Psoas muscle (tissue), 8 donors: ENCODE data around the gene OR6K2. TPM values are rescaled to one million over a fixed set of nuclear protein-coding genes. Genes with fewer than 3 reads are reported as not detected.

Source experiments
- ATAC-seq, 4 donors: fragments of 200-7000 bp; cut with Tn5 transposase; one replicate each; pipeline ENCODE4 v1.9.1; 2020; ENCODE audit warnings: moderate library complexity in 3 of 4, mild to moderate bottlenecking in 2 of 4
- DNase-seq, 2 donors: peaks; one replicate each; pipeline ENCODE4 v3.0.0-alpha.2; 2020
- H3K27ac ChIP-seq: fragments of 200-600 bp; one replicate; pipeline ENCODE4 v1.8.0; 2022
- H3K27me3 ChIP-seq, 3 donors: fragments of 200-600 bp in 1 of 3; one replicate each; pipeline versions ENCODE4 v1.6.1 to v1.8.0; 2013 to 2022; ENCODE audit warnings: low read length in 2 of 3, mild to moderate bottlenecking in 2 of 3, moderate library complexity in 1 of 3; ENCODE audit not compliant: insufficient read depth in 3 of 3
- H3K36me3 ChIP-seq, 2 donors: fragments of 200-600 bp in 1 of 2; one replicate each; pipeline versions ENCODE4 v1.6.1 to v1.8.0; 2013 to 2022; ENCODE audit warnings: low read depth in 1 of 2, mild to moderate bottlenecking in 1 of 2, moderate library complexity in 1 of 2; ENCODE audit not compliant: insufficient read depth in 1 of 2
- H3K4me1 ChIP-seq: fragments of 200-600 bp; one replicate; pipeline ENCODE4 v1.8.0; 2022
- H3K4me3 ChIP-seq: fragments of 200-600 bp; one replicate; pipeline ENCODE4 v1.8.0; 2022; ENCODE audit warnings: mild to moderate bottlenecking
- H3K9me3 ChIP-seq: fragments of 200-600 bp; one replicate; pipeline ENCODE4 v1.8.0; 2022
- WGBS, 3 donors: extraction: QIAGEN DNeasy Blood & Tissue Kit; methylation state at CpG; one replicate each; pipeline versions ENCODE4 v1.1.6 to v1.1.7; 2013; 5-methylcytosine and 5-hydroxymethylcytosine counted together
- intact Hi-C, 2 donors: fragments of 100-400 bp; cut with DNase I; formaldehyde crosslinking; loops; one replicate each; pipeline versions ENCODE4 v1.11.0 to v1.14.2; 2022
- long read RNA-seq, 2 donors: library from polyadenylated mRNA; unstranded; transcript quantifications; one replicate each; pipeline ENCODE4 v2.0.0, GENCODE V29; 2021
- polyA plus RNA-seq, 3 donors: library from polyadenylated mRNA; stranded (reverse); fragments of 200-250 nt; gene quantifications; one replicate each; pipeline ENCODE4 v1.2.3, GENCODE V29; 2013
- total RNA-seq, 4 donors: library from RNA; stranded (reverse); fragmentation: NEBNext Ultra II Directional in 2 of 4; extraction: Animal tissue kit (Norgen Biotek cat#: 25700) in 2 of 4; gene quantifications; one replicate each; pipeline versions ENCODE4 v1.2.1 to v1.2.4, GENCODE V29; 2021 to 2023
- TF ChIP-seq, protein P1 (sequence below): fragments of 200-600 bp; IDR thresholded peaks from one replicate; pipeline ENCODE4 v1.8.0; 2022; ENCODE audit warnings: antibody characterized with exemption
- donor health status: healthy with polysubstance abuse.
- donor health status: DM: no; HTN: no; CAD: no; lungs with moderate emphysema.
- donor health status: Bipolar disorder and iron deficiency.
- donor health status: healthy.
- donor health status: DM: yes; HTN: yes; CAD: no.
- donor health status: DM: no; HTN: no; CAD: no.
- donor health status: DM: no; HTN: no; CAD: no.
- donor health status: DM: yes; HTN: yes; CAD: no.

The OR6K2 gene, protein sequence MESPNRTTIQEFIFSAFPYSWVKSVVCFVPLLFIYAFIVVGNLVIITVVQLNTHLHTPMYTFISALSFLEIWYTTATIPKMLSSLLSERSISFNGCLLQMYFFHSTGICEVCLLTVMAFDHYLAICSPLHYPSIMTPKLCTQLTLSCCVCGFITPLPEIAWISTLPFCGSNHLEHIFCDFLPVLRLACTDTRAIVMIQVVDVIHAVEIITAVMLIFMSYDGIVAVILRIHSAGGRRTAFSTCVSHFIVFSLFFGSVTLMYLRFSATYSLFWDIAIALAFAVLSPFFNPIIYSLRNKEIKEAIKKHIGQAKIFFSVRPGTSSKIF
- total RNA-seq: not detected
- not detected for polyA plus RNA-seq
- long read RNA-seq, donor 1: 0 reads
- long read RNA-seq, donor 2: 0 reads

DNA sequence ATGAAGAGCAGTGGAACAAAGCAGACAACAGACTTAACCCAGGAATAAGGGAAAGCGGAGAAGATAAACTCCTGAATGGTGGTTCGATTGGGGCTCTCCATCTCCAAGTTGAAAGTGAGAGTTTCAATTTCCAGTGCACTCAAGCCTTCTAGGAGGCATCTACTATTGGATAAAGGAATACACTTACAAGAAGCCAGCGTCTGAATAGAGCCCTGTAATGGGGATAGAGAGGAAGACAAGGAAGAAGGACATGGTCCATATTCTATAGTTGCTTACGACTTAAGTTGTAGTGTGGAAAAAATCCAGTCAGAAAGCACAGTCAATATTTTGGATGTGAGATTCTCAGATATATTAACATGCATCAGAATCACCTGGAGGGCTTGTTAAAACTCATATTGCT, at the start of gene OR6K2:
Gene OR6K2, minus strand, starts transcription at position 101 of the 400 bp plus-strand sequence. Its CDS starts 0 bp downstream, at position 101.
- TF ChIP-seq, protein P1, sequence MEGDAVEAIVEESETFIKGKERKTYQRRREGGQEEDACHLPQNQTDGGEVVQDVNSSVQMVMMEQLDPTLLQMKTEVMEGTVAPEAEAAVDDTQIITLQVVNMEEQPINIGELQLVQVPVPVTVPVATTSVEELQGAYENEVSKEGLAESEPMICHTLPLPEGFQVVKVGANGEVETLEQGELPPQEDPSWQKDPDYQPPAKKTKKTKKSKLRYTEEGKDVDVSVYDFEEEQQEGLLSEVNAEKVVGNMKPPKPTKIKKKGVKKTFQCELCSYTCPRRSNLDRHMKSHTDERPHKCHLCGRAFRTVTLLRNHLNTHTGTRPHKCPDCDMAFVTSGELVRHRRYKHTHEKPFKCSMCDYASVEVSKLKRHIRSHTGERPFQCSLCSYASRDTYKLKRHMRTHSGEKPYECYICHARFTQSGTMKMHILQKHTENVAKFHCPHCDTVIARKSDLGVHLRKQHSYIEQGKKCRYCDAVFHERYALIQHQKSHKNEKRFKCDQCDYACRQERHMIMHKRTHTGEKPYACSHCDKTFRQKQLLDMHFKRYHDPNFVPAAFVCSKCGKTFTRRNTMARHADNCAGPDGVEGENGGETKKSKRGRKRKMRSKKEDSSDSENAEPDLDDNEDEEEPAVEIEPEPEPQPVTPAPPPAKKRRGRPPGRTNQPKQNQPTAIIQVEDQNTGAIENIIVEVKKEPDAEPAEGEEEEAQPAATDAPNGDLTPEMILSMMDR: no peak
- ATAC-seq: no peak
- Histone ChIP-seq H3K36me3 (no peaks in the 10 kb centered on the region), H3K27me3 (no peaks in the 10 kb centered on the region), H3K9me3 (no peaks in the 10 kb centered on the region), H3K27ac (no peak within 1 kb of the TSS), H3K4me3 (no peak within 1 kb of the TSS), H3K4me1 (no peaks in the 10 kb centered on the region)
- DNase-seq: no peak
- 81 to 87% (median 83%) methylated on average over 4 of the region's 4 CpGs for WGBS, 3 donors
- intact Hi-C loops: no loop called here

DNA sequence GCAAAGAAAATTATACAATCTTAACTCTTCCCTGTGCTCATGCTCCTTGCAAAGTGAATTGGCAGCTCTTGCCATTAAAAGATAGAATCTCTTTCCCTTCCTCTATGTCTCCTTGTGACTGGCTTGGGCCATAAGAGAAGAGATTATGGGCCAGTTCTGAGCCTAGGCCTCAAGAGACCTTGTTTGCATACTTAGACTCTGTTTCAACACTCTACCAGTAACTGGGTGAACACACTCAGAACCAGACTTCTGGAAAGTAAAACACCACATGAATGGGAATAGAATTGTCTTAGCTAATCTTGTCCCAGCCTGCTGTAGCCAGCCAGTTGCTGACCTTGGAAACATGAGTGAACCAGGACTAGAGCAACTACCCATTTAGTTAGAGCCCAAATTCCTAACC, 35.4 kb upstream of the OR6K2 start:
- Histone ChIP-seq H3K9me3 (no peaks in the 10 kb centered on the region), H3K27ac (no peak overlapping the region), H3K4me1 (no peaks in the 10 kb centered on the region), H3K36me3 (no peaks in the 10 kb centered on the region), H3K4me3 (no peak overlapping the region), H3K27me3 (no peaks in the 10 kb centered on the region)
- ATAC-seq (no peak), DNase-seq (no peak)
- intact Hi-C loops: no loop called here
- TF ChIP-seq, protein P1: no peak

GRCh38 chr1:158732524-158732923, 32.1 kb upstream of the OR6K2 start:
- H3K36me3 ChIP-seq: no peaks in the 10 kb centered on the region
- no peaks in the 10 kb centered on the region for H3K27me3 ChIP-seq
- ATAC-seq (no peak), DNase-seq (no peak)
- no peak overlapping the region for H3K4me3 ChIP-seq
- 64 to 68% (median 67%) methylated on average over 2 of the region's 2 CpGs for WGBS, 3 donors
- no peaks in the 10 kb centered on the region for H3K4me1 ChIP-seq
- TF ChIP-seq, protein P1: no peak
- no peaks in the 10 kb centered on the region for H3K9me3 ChIP-seq
- H3K27ac ChIP-seq: no peak overlapping the region
- intact Hi-C loops: no loop called here

GRCh38 chr1:158731707-158732106, 31.3 kb upstream of the OR6K2 start:
- TF ChIP-seq, protein P1: no peak
- intact Hi-C loops: no loop called here
- no peaks in the 10 kb centered on the region for H3K36me3 ChIP-seq
- H3K9me3 ChIP-seq: no peaks in the 10 kb centered on the region
- H3K4me3 ChIP-seq: no peak overlapping the region
- no peak for ATAC-seq
- H3K4me1 ChIP-seq: no peaks in the 10 kb centered on the region
- no peaks in the 10 kb centered on the region for H3K27me3 ChIP-seq
- H3K27ac ChIP-seq: no peak overlapping the region
- no peak for DNase-seq
- 71 to 79% (median 78%) methylated on average over 4 of the region's 4 CpGs for WGBS, 3 donors

DNA sequence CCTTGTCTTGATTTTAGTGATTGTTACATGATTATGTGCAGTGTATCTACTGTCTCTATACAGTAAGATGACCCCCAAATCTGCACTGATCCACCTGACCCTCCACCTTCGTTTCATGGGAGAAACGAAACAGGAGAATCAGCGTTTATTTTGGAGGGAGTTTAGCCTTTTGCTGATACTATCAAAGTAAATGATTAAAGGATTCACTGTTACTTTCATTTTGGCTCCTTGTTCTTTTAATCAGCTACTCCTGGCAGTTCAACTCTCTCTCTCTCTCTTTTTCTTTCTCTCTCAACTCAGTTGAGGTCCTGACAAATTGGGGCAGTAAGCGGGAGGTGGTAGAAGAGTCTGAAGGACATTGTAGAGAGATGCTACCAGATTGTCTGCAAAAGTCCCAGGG, 30.0 kb upstream of the OR6K2 start:
- no peaks in the 10 kb centered on the region for H3K27me3 ChIP-seq
- whole genome bisulfite sequencing, 3 donors: 76 to 90% (median 81%) methylated on average over 4 of the region's 4 CpGs
- no peaks in the 10 kb centered on the region for H3K4me1 ChIP-seq
- intact Hi-C loops: no loop called here
- no peak overlapping the region for H3K4me3 ChIP-seq
- no peak for DNase-seq
- H3K9me3 ChIP-seq: no peaks in the 10 kb centered on the region
- TF ChIP-seq, protein P1: no peak
- ATAC-seq: no peak
- no peaks in the 10 kb centered on the region for H3K36me3 ChIP-seq
- no peak overlapping the region for H3K27ac ChIP-seq
